K562 (cell line): ENCODE data around the gene TMSB4X. TPM values are rescaled to one million over a fixed set of nuclear protein-coding genes. Genes with fewer than 3 reads are reported as not detected.
A peak's percentile ranks its signal among the peaks of the same experiment; 100 is the strongest.

Experiments
- CSDE1 ChIP-seq, 2 experiments: fragments of 450-650 bp; IDR thresholded peaks; 2 replicates each; pipeline ENCODE4 v1.6.1; 2016; ENCODE audit warnings: mild to moderate bottlenecking in 1 of 2
- CTBP1 ChIP-seq: fragments of 450-650 bp; IDR thresholded peaks from 2 replicates; pipeline ENCODE4 v1.6.1; 2016; ENCODE audit warnings: borderline replicate concordance
- HOXB6 ChIP-seq: fragments of 250-450 bp; sonication (Bioruptor Pico); IDR thresholded peaks from 2 replicates; pipeline ENCODE4 v1.5.1; 2022; ENCODE audit warnings: mild to moderate bottlenecking, borderline replicate concordance
- MYBL2 ChIP-seq, 2 experiments: fragments of 450-650 bp in 1 of 2; sonication (generic) in 1 of 2; formaldehyde crosslinking in 1 of 2; IDR thresholded peaks; 2 replicates each; pipeline versions ENCODE4 v1.6.1 to v1.8.1; 2017 to 2022; ENCODE audit warnings: borderline replicate concordance in 1 of 2, inconsistent platforms in 1 of 2, low read depth in 1 of 2, mild to moderate bottlenecking in 1 of 2, missing genetic modification reagents in 1 of 2, moderate library complexity in 1 of 2
- NFRKB ChIP-seq: fragments of 450-650 bp; IDR thresholded peaks from 2 replicates; pipeline ENCODE4 v1.6.1; 2016; ENCODE audit warnings: low read depth
- OTX1 ChIP-seq: fragments of 450-650 bp; formaldehyde crosslinking; IDR thresholded peaks from 2 replicates; pipeline ENCODE4 v1.4.0; 2022; ENCODE audit warnings: mild to moderate bottlenecking
- RFX5 ChIP-seq: IDR thresholded peaks from 2 replicates; pipeline ENCODE4 v1.6.1; 2011; ENCODE audit warnings: low read depth, mild to moderate bottlenecking, improper control_type of control experiment, low read length
- SRF ChIP-seq, 2 experiments: fragments of 250-450, 450-650 bp in 1 of 2; sonication (Bioruptor Pico) in 1 of 2; sonication (generic) in 1 of 2; formaldehyde crosslinking; IDR thresholded peaks; 2 replicates each; pipeline versions ENCODE4 v1.5.0 to v1.5.1; 2020 to 2022; ENCODE audit warnings: mild to moderate bottlenecking in 1 of 2, missing genetic modification reagents in 1 of 2
- TOE1 ChIP-seq, 2 experiments: fragments of 450-650 bp in 1 of 2; sonication (generic) in 1 of 2; formaldehyde crosslinking in 1 of 2; IDR thresholded peaks; 2 replicates each; pipeline versions ENCODE4 v1.7.1 to v1.8.0; 2016 to 2022; ENCODE audit warnings: borderline replicate concordance in 2 of 2, mild to moderate bottlenecking in 2 of 2, antibody characterized with exemption in 1 of 2, inconsistent platforms in 1 of 2, low read depth in 1 of 2, missing genetic modification reagents in 1 of 2, moderate library complexity in 1 of 2
- XRCC5 ChIP-seq: fragments of 200-400 bp; formaldehyde crosslinking; IDR thresholded peaks from 2 replicates; pipeline ENCODE4 v1.6.1; 2017; ENCODE audit warnings: low read depth, mild to moderate bottlenecking, low read length
- ZNF696 ChIP-seq: fragments of 250-450 bp; sonication (Bioruptor Pico); conservative IDR thresholded peaks from 2 replicates; pipeline ENCODE4 v1.4.0; 2020; ENCODE audit warnings: mild to moderate bottlenecking, moderate library complexity
- polyA plus RNA-seq, 8 experiments: library from polyadenylated mRNA; depleted of rRNA in 4 of 8; stranded (reverse) in 5 of 8; unstranded in 3 of 8; fragments of >200 nt; fragmentation: Nextera tagmentation in 2 of 8; fragmentation: Illumina TruSeq in 1 of 8; extraction: Ambion mirVana in 2 of 8; extraction: Trizol in 1 of 8; gene quantifications; 2 replicates each; pipeline versions ENCODE4 v1.2.1 to v1.2.3, GENCODE V29; 2011 to 2014; ENCODE audit warnings: inconsistent platforms in 1 of 8, missing spikeins in 1 of 8
- total RNA-seq, 7 experiments: library from RNA; depleted of rRNA in 6 of 7; stranded (reverse); fragments of >200 nt in 6 of 7; fragmentation: Illumina TruSeq in 2 of 7; extraction: Trizol in 2 of 7; gene quantifications; 2 replicates each; pipeline versions ENCODE4 v1.2.1 to v1.2.3, GENCODE V29; 2011 to 2021; ENCODE audit warnings: low replicate concordance in 1 of 7
- TF ChIP-seq, protein P1 (sequence below), 2 experiments: fragments of 450-650 bp; IDR thresholded peaks; 2 replicates each; pipeline ENCODE4 v1.6.1; 2016; ENCODE audit warnings: mild to moderate bottlenecking in 2 of 2, borderline replicate concordance in 1 of 2, low read depth in 1 of 2, moderate library complexity in 1 of 2
- TF ChIP-seq, protein P2 (sequence below): fragments of 200-800 bp; sonication (Bioruptor generic); IDR thresholded peaks from 2 replicates; pipeline ENCODE4 v1.6.1; 2017; ENCODE audit warnings: missing genetic modification characterization, missing compliant biosample characterization
- TF ChIP-seq, protein P3 (sequence below), 2 experiments: fragments of 450-650 bp in 1 of 2; sonication (generic) in 1 of 2; formaldehyde crosslinking; conservative IDR thresholded peaks; 2 replicates each; pipeline versions ENCODE4 v1.4.0 to v1.8.1; 2020 to 2022; ENCODE audit warnings: mild to moderate bottlenecking in 1 of 2, missing genetic modification reagents in 1 of 2

Gene TMSB4X
- total and polyA plus RNA-seq, 9 of the 15 experiments (the other 6 are each of a cell fraction or from before 2014, with no cell fraction given), result 1,035 to 2,035 (median 1,529) TPM

- TF ChIP-seq, protein P1, sequence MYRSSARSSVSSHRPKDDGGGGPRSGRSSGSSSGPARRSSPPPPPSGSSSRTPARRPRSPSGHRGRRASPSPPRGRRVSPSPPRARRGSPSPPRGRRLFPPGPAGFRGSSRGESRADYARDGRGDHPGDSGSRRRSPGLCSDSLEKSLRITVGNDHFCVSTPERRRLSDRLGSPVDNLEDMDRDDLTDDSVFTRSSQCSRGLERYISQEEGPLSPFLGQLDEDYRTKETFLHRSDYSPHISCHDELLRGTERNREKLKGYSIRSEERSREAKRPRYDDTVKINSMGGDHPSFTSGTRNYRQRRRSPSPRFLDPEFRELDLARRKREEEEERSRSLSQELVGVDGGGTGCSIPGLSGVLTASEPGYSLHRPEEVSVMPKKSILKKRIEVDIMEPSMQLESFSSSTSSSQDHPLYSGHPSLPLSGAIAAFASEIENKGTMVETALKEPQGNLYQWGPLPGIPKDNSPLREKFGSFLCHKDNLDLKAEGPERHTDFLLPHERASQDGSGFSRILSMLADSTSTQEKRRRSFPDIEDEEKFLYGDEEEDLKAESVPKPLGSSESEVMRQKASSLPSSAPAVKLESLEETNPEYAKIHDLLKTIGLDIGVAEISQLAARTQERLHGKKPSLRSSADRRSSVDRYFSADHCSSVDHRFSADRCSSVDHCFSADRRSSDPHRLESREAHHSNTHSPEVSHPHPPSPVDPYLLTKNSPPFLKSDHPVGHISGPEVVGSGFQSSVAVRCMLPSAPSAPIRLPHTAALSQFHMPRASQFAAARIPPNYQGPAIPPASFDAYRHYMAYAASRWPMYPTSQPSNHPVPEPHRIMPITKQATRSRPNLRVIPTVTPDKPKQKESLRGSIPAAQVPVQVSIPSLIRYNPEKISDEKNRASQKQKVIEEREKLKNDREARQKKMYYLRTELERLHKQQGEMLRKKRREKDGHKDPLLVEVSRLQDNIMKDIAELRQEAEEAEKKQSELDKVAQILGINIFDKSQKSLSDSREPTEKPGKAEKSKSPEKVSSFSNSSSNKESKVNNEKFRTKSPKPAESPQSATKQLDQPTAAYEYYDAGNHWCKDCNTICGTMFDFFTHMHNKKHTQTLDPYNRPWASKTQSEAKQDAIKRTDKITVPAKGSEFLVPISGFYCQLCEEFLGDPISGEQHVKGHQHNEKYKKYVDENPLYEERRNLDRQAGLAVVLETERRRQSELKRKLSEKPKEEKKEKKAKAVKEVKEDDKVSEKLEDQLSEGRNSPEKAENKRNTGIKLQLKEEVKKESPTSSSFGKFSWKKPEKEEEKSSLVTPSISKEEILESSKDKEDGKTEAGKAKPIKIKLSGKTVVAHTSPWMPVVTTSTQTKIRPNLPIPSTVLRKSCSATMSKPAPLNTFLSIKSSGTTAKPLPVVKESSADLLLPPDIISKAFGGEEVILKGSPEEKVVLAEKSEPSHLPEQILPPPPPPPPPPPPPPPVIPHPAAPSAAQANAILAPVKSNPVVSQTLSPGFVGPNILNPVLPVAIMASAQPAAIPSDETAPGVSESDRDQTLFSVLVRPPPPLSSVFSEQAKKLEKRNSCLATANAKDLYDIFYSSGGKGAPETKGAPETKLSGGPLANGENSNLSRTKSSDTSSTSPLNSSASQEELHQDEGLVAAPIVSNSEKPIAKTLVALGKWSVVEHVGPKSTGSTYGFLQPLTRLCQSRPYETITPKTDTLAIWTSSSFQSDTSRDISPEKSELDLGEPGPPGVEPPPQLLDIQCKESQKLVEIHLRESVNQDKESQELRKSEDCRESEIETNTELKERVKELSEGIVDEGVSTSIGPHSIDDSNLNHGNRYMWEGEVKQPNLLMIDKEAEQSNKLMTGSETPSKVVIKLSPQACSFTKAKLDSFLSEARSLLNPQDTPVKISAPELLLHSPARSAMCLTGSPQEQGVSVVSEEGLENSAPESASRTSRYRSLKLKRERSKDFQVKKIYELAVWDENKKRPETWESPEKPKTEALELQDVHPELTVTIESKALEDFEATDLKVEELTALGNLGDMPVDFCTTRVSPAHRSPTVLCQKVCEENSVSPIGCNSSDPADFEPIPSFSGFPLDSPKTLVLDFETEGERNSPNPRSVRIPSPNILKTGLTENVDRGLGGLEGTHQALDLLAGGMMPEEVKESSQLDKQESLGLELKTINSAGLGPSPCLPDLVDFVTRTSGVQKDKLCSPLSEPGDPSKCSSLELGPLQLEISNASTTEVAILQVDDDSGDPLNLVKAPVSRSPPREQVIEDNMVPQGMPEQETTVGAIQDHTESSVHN (IDR thresholded peaks at IDR 0.05; ENCODE audit: borderline replicate concordance in 1 of 2, low read depth in 1 of 2), result no peak
- TF ChIP-seq OTX1 (CRISPR knock-in tag) (no peak), RFX5 (no peak), MYBL2 (IDR thresholded peaks at IDR 0.05; ENCODE audit: low read depth) (no peak), MYBL2 (CRISPR knock-in tag; IDR thresholded peaks at IDR 0.05; ENCODE audit: borderline replicate concordance) (no peak), ZNF696 (CRISPR knock-in tag) (no peak), HOXB6 (CRISPR knock-in tag) (no peak), CTBP1 (no peak), CSDE1 (IDR thresholded peaks at IDR 0.05) (no peak), NFRKB (peak; percentile 86), SRF (CRISPR knock-in tag; IDR thresholded peaks at IDR 0.05) (no peak), XRCC5 (no peak), TOE1 (IDR thresholded peaks at IDR 0.05; ENCODE audit: borderline replicate concordance) (peak; percentile 39; the same call in 1 of the 2 replicates), TOE1 (CRISPR knock-in tag; IDR thresholded peaks at IDR 0.05; ENCODE audit: borderline replicate concordance, low read depth) (no peak)
- TF ChIP-seq, protein P2, sequence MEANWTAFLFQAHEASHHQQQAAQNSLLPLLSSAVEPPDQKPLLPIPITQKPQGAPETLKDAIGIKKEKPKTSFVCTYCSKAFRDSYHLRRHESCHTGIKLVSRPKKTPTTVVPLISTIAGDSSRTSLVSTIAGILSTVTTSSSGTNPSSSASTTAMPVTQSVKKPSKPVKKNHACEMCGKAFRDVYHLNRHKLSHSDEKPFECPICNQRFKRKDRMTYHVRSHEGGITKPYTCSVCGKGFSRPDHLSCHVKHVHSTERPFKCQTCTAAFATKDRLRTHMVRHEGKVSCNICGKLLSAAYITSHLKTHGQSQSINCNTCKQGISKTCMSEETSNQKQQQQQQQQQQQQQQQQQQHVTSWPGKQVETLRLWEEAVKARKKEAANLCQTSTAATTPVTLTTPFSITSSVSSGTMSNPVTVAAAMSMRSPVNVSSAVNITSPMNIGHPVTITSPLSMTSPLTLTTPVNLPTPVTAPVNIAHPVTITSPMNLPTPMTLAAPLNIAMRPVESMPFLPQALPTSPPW (CRISPR knock-in tag), result peak; percentile 75
- TF ChIP-seq, protein P3, sequence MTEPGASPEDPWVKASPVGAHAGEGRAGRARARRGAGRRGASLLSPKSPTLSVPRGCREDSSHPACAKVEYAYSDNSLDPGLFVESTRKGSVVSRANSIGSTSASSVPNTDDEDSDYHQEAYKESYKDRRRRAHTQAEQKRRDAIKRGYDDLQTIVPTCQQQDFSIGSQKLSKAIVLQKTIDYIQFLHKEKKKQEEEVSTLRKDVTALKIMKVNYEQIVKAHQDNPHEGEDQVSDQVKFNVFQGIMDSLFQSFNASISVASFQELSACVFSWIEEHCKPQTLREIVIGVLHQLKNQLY (CRISPR knock-in tag; conservative IDR thresholded peaks at IDR 0.05), result no peak
Measured at GRCh38 chrX:12965131-12965940, 9.6 kb upstream of the TMSB4X start (continued).
